CD4-positive, alpha-beta T cell treated with Interleukin-6 at 100 ng/mL for 8 hours (primary cell): ENCODE measurements around the gene RPTOR.

Experiments
- DNase-seq: peaks from one replicate; pipeline ENCODE4 v3.0.0-alpha.2; 2020; ENCODE audit warnings: mixed read lengths, low spot score

Gene RPTOR

GRCh38 chr17:80832888-80833583 lies 288.4 kb downstream of the RPTOR start:
- peak; percentile 77 for DNase-seq

GRCh38 chr17:80833952-80834892 lies 289.6 kb downstream of the RPTOR start:
- no peak for DNase-seq

GRCh38 chr17:80834893-80835275 lies 290.2 kb downstream of the RPTOR start:
- no peak for DNase-seq

- no peak for DNase-seq
These were observed 291.4 kb downstream of the RPTOR start for GRCh38 chr17:80835816-80836657.

GRCh38 chr17:80836658-80836965 lies 292.0 kb downstream of the RPTOR start:
- DNase-seq: no peak

- DNase-seq: no peak
These were observed 292.4 kb downstream of the RPTOR start for GRCh38 chr17:80836971-80837481.

- DNase-seq: no peak
These were observed 293.1 kb downstream of the RPTOR start for GRCh38 chr17:80837711-80838110.

GRCh38 chr17:80838311-80839025 lies 293.8 kb downstream of the RPTOR start:
- DNase-seq: no peak

GRCh38 chr17:80839026-80839345 lies 294.3 kb downstream of the RPTOR start:
- DNase-seq: no peak

- DNase-seq: no peak
These were observed 294.9 kb downstream of the RPTOR start for GRCh38 chr17:80839511-80839941.

GRCh38 chr17:80839970-80840369 lies 295.3 kb downstream of the RPTOR start:
- DNase-seq: no peak

- DNase-seq: no peak
These were observed 297.9 kb downstream of the RPTOR start for GRCh38 chr17:80842456-80843013.

GRCh38 chr17:80843741-80844156 lies 299.1 kb downstream of the RPTOR start:
- DNase-seq: no peak

GRCh38 chr17:80844418-80844990 lies 299.9 kb downstream of the RPTOR start:
- DNase-seq: no peak

- DNase-seq: no peak
These were observed 300.6 kb downstream of the RPTOR start for GRCh38 chr17:80845069-80845862.

GRCh38 chr17:80845863-80846671 lies 301.4 kb downstream of the RPTOR start:
- DNase-seq: no peak

- no peak for DNase-seq
These were observed 302.3 kb downstream of the RPTOR start for GRCh38 chr17:80846932-80847331.

- peak; percentile 68 for DNase-seq
These were observed 303.0 kb downstream of the RPTOR start for GRCh38 chr17:80847496-80848230.
